Naive thymus-derived CD8-positive, alpha-beta T cell (primary cell): Measurements from ENCODE around the gene DCTPP1. TPM values are rescaled to one million over a fixed set of nuclear protein-coding genes. Genes with fewer than 3 reads are reported as not detected.
A peak's percentile ranks its signal among the peaks of the same experiment; 100 is the strongest.

Experiments
- ATAC-seq, 2 donors: fragments of 150-1000 bp; cut with Tn5 transposase in 1 of 2; sonication (Bioruptor Pico), chemical (Tn5 transposase) in 1 of 2; 1 replicate in 1 of 2; 2 replicates in 1 of 2; pipeline ENCODE4 v1.10.0; 2021; ENCODE audit warnings: mild to moderate bottlenecking in 2 of 2, moderate library complexity in 2 of 2
- POLR2A ChIA-PET: fragments of 350-600 bp; sonication (Branson Sonifier 250); formaldehyde crosslinking; loops from one replicate; lab custom pipeline; 2021; ENCODE audit warnings: antibody characterized with exemption; lab: Charles Lee
- DNase-seq, 10 donors: peaks; one replicate each; pipeline versions ENCODE4 v3.0.0 to v3.0.0-alpha.2; 2020 to 2022
- H3K27ac Mint-ChIP-seq, 10 donors: one replicate each; pipeline ENCODE4 v1.8.0; 2020 to 2022; ENCODE audit warnings: mild to moderate bottlenecking in 10 of 10, mixed read lengths in 10 of 10, moderate library complexity in 4 of 10, inconsistent platforms in 1 of 10
- H3K27me3 Mint-ChIP-seq, 5 donors: one replicate each; pipeline ENCODE4 v1.8.0; 2021 to 2022; ENCODE audit warnings: mixed read lengths in 5 of 5
- H3K36me3 Mint-ChIP-seq, 3 donors: one replicate each; pipeline ENCODE4 v1.8.0; 2020 to 2022; ENCODE audit warnings: mixed read lengths in 3 of 3, mild to moderate bottlenecking in 2 of 3, inconsistent platforms in 1 of 3
- H3K4me1 Mint-ChIP-seq, 4 donors: one replicate each; pipeline ENCODE4 v1.8.0; 2021 to 2022; ENCODE audit warnings: mixed read lengths in 4 of 4
- H3K4me3 Mint-ChIP-seq, 10 donors: one replicate each; pipeline ENCODE4 v1.8.0; 2020 to 2022; ENCODE audit warnings: mild to moderate bottlenecking in 10 of 10, mixed read lengths in 10 of 10, moderate library complexity in 6 of 10, inconsistent platforms in 1 of 10
- H3K9me3 Mint-ChIP-seq, 9 donors: one replicate each; pipeline ENCODE4 v1.8.0; 2020 to 2022; ENCODE audit warnings: mixed read lengths in 9 of 9, mild to moderate bottlenecking in 3 of 9, inconsistent platforms in 1 of 9, moderate library complexity in 1 of 9
- polyA plus RNA-seq, 3 donors: library from polyadenylated mRNA; unstranded; fragments of 300-500 nt; fragmentation: Illumina TruSeq; gene quantifications; one replicate each; pipeline ENCODE4 v1.2.3, GENCODE V29; 2021
- total RNA-seq, 8 experiments: library from RNA in 2 of 8; stranded (reverse) in 2 of 8; gene quantifications; one replicate each; pipeline ENCODE4 v1.2.3 and lab custom pipeline; 2021 to 2026

Gene DCTPP1
- total and polyA plus RNA-seq, 5 experiments from 2014 or later, result 15.2 to 79.6 (median 63.0) TPM

DNA sequence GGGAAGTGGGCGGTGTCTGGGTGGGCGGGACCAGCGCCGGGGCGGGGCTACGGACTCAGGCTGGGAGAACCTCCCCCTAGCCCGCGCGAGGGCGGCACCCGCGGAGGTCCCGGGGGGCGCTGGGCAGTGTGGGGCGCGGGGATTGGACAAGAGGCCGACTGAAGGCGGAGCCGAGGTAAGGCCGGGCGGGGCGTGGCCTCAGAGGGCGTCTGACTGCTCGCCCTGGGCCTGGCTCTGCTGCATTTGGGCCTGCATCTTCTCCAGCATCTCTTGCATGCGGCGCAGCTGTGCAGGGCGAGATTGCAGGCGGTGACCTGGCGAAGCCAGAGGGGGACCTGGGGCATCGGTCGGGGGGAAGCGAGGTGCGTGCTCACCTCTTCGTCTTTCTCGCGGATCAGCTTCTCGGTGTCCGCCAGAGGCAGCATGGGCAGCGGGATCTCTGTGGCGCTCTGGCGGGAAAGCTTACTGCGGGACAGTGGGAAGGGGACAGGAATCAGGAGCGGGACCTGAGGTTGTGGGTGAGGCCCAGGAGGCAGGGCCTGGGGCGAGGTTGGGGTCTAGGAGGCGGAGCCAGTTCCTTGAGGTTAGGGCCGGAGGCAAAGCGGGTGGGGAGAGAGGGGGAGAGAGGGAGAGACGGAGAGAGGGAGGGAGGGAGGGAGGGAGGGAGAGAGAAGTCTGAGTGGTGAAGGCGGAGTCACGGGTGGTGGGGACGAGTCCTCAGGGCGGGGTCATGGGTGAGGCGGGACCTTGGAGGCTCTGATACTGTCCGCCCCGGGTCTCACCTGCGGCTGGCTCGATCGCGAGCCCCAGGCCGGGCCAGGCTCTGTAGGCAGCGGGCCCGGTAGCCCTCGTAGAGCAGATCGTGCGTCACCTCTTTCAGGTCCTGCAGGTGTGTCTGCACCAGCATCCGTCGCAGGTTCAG is 51.3 kb downstream of the DCTPP1 start:
- POLR2A ChIA-PET, result interaction anchor here (0.5 to 8.4 kb wide), 40 partner anchors 8 to 707 kb away, joined by 3 to 166 read pairs (median 5); partner anchors contain the start of genes ALDOA, CD2BP2, CORO1A and CTF1
- Mint-ChIP-seq H3K36me3 (peaks cover 0 to 15% (median 6%) of the 10 kb centered on the region in 3 donors), H3K4me3 (peak overlapping the region; percentile 95 to 100 (median 98)), H3K4me1 (peaks cover 29 to 71% (median 67%) of the 10 kb centered on the region in 4 donors), H3K27ac (peak overlapping the region; percentile 99 to 100 (median 100)), H3K27me3 (no peaks in the 10 kb centered on the region), H3K9me3 (no peaks in the 10 kb centered on the region)
- peak; percentile 76 to 100 (median 99) for DNase-seq
- peak; percentile 74 to 79 for ATAC-seq

DNA sequence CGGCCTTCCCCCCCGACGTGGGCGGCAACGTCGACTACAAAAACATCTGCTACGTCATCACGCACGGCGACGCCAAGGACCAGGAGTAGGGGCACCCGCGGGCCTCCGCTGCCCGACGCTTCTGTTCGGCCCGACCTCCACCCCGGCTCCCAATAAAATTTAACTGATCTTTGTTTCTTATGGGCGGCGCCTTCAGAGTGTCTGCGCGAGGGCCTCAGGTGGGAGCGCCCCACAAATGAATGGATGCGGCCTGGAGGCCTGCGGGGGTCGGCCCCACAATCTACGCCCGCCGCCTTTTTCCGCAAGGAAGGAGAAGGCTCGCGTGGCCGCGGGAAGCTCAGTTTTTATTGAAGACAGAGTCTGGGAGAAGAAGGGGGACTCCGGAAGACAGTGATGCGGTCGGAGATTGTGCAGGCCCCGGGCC is 52.0 kb downstream of the DCTPP1 start:
- peaks cover 0 to 15% (median 6%) of the 10 kb centered on the region in 3 donors for H3K36me3 Mint-ChIP-seq
- no peaks in the 10 kb centered on the region for H3K27me3 Mint-ChIP-seq
- H3K4me3 Mint-ChIP-seq, result peak overlapping the region; percentile 95 to 100 (median 98)
- ATAC-seq, result peak; percentile 43 to 52
- H3K4me1 Mint-ChIP-seq, result peaks cover 30 to 65% (median 61%) of the 10 kb centered on the region in 4 donors
- peak; percentile 82 to 97 (median 92) for DNase-seq
- POLR2A ChIA-PET, result interaction anchor here (0.5 to 8.4 kb wide), 37 partner anchors 9 to 706 kb away, joined by 3 to 166 read pairs (median 5); partner anchors contain the start of genes ALDOA, CD2BP2, CORO1A and DCTPP1
- no peaks in the 10 kb centered on the region for H3K9me3 Mint-ChIP-seq
- H3K27ac Mint-ChIP-seq, result peak overlapping the region; percentile 99 to 100 (median 100)

DNA sequence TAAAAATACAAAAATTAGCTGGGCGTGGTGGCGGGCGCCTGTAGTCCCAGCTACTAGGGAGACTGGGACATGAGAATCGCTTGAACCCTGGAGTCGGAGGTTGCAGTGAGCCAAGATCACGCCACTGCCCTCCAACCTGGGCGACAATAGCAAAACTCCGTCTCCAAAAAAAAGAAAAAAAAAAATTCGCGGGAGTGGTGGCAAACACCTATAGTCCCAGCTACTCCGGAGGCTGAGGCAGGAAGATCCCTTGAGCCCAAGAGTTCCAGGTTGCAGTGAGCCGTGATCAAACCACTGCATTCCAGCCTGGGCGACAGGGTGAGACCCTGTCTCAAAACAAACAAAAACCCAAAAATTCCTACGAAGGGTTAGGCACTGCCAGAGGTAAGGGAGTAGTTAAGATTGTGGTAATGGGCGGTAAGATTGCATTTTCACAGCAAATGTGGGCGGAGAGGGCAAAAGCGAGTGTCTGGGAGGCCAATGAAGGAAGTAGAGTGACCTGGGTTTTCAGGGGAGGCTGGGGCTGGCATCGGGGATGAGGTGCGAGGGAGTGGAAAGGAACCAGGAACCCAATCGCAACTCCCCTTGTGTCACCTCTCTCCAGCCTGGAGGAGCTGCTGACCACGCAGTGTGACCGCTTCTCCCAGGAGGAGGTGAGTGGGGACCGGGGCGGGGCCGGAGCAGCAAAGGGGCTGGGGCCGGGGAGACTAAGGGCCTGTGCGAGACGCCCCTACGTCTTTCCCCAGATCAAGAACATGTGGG is 52.6 kb downstream of the DCTPP1 start:
- peaks cover 27 to 62% (median 57%) of the 10 kb centered on the region in 4 donors for H3K4me1 Mint-ChIP-seq
- ATAC-seq (peak; percentile 0 to 3), DNase-seq (no peak)
- H3K27me3 Mint-ChIP-seq, result no peaks in the 10 kb centered on the region
- H3K36me3 Mint-ChIP-seq, result peaks cover 0 to 15% (median 6%) of the 10 kb centered on the region in 3 donors
- H3K9me3 Mint-ChIP-seq, result no peaks in the 10 kb centered on the region
- H3K4me3 Mint-ChIP-seq, result peak overlapping the region; percentile 95 to 100 (median 98)
- H3K27ac Mint-ChIP-seq, result peak overlapping the region; percentile 99 to 100 (median 100)
- POLR2A ChIA-PET, result interaction anchor here (0.6 to 8.4 kb wide), 31 partner anchors 8 to 404 kb away, joined by 3 to 166 read pairs (median 5); partner anchors contain the start of genes ALDOA, CD2BP2, CORO1A and DCTPP1

DNA sequence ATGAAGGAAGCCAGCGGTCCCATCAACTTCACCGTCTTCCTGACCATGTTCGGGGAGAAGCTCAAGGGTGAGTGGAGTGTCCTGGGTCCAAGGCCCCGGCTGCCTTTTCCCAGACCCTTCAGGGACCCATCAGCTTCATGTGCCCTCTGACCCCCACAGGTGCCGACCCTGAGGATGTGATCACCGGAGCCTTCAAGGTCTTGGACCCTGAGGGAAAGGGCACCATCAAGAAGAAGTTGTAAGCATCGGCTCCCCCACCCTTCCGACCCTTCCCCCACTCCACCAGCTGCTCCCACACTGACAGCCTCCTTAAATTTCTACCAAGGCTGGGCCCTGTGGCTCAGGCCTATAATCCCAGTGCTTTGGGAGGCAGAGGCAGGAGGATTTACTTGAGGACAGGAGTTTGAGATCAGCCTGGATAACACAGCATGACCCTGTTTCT is 53.3 kb downstream of the DCTPP1 start:
- Mint-ChIP-seq H3K27me3 (no peaks in the 10 kb centered on the region), H3K27ac (peak overlapping the region; percentile 99 to 100 (median 100)), H3K4me1 (peaks cover 31 to 60% (median 58%) of the 10 kb centered on the region in 4 donors), H3K36me3 (peaks cover 0 to 15% (median 6%) of the 10 kb centered on the region in 3 donors), H3K4me3 (peak overlapping the region in 5 of 10 donors; percentile 2 to 100 (median 99)), H3K9me3 (no peaks in the 10 kb centered on the region)
- ATAC-seq (no peak), DNase-seq (no peak)
- POLR2A ChIA-PET, result interaction anchor here (0.6 to 8.4 kb wide), 10 partner anchors 12 to 372 kb away, joined by 3 to 166 read pairs (median 4); partner anchors contain the start of genes ALDOA, CORO1A, PHKG2 and ZNF48

DNA sequence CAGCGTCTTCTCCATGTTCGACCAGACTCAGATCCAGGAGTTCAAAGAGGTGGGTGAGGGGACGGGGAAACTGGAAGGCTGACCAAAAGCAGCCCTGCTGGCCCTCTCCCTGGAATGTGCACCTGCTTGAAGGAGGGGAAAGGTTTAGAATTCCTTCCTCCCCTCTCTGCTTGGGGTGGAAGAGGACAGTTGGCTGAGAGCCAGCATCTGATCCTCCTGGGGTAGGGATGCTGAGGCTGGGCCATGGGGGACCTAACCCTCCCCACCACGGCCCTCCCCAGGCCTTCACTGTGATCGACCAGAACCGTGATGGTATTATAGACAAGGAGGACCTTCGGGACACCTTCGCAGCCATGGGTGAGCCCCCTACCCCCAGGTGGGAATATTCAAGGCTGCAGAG is 54.0 kb downstream of the DCTPP1 start:
- H3K27me3 Mint-ChIP-seq, result no peaks in the 10 kb centered on the region
- DNase-seq (no peak), ATAC-seq (no peak)
- peaks cover 32 to 60% (median 57%) of the 10 kb centered on the region in 4 donors for H3K4me1 Mint-ChIP-seq
- H3K36me3 Mint-ChIP-seq, result peaks cover 0 to 15% (median 6%) of the 10 kb centered on the region in 3 donors
- peak overlapping the region; percentile 63 to 100 (median 100) for H3K27ac Mint-ChIP-seq
- peak overlapping the region in 3 of 10 donors; percentile 10 to 22 (median 20) for H3K4me3 Mint-ChIP-seq
- POLR2A ChIA-PET, result interaction anchor here (0.5 to 8.4 kb wide), 6 partner anchors 12 to 222 kb away, joined by 3 to 166 read pairs (median 18); partner anchors contain the start of genes CORO1A, ZNF48 and ZNF771
- H3K9me3 Mint-ChIP-seq, result no peaks in the 10 kb centered on the region

DNA sequence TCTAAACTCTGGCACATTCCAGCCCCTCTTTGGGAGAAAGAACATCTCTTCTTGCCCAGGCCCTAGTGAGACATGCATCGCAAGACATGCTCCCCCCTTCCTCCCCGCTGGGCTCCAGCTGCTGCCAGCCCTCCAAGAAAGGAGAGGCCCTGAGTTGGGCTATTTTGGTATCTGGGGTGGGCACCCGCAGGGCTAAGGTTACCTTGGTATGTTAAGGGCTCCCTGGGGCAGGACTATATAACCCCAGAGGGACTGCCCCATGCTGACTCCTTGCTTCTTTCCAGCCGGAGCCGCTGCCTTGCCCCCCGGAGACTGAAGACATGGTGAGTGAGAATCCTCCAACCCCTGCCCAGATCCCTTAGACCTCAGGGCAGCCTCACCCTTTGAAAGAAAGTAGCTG is 55.3 kb downstream of the DCTPP1 start, which contains the start of gene MYL11:
Gene MYL11 (plus strand): TSS at position 265 of the 400 bp plus-strand sequence. CDS start 56 bp downstream, at position 321.
- Mint-ChIP-seq H3K36me3 (peaks cover 0 to 10% (median 3%) of the 10 kb centered on the region in 3 donors), H3K4me1 (peaks cover 23 to 49% (median 44%) of the 10 kb centered on the region in 4 donors), H3K27ac (peak within 1 kb of the TSS; percentile 63 to 100 (median 99)), H3K9me3 (no peaks in the 10 kb centered on the region), H3K4me3 (peak within 1 kb of the TSS in 5 of 10 donors; percentile 8 to 49 (median 26)), H3K27me3 (no peaks in the 10 kb centered on the region)
- POLR2A ChIA-PET, result interaction anchor here (1.0 to 1.7 kb wide), 4 partner anchors 8 to 43 kb away, joined by 3 to 7 read pairs (median 4); partner anchors contain the start of genes SEPTIN1 and ZNF48
- DNase-seq, result no peak
- no peak for ATAC-seq

Other genes with a start within 250 kb of the DCTPP1 start
- 100 to 1,000 TPM; 881 to 897 TPM for gene CORO1A, start 246.4 kb downstream of the DCTPP1 start, total RNA-seq
- 1,000 to 10,000 TPM; 1,262 to 1,424 (median 1,364) TPM for gene CORO1A, start 246.4 kb downstream of the DCTPP1 start, polyA plus RNA-seq
- gene BOLA2B, start 236.4 kb downstream of the DCTPP1 start, total RNA-seq, result 10 to 100 TPM; 66.6 to 73.1 TPM
- gene BOLA2B, start 236.4 kb downstream of the DCTPP1 start, polyA plus RNA-seq, result 100 to 1,000 TPM; 225 to 251 (median 237) TPM
- gene SLX1A, start 236.2 kb downstream of the DCTPP1 start, total RNA-seq, result 10 to 100 TPM; 32.5 to 47.1 TPM
- 10 to 100 TPM; 35.6 to 60.2 (median 44.2) TPM for gene SLX1A, start 236.2 kb downstream of the DCTPP1 start, polyA plus RNA-seq
- 10 to 100 TPM; 26.9 to 29.4 TPM for gene SULT1A3, start 230.8 kb downstream of the DCTPP1 start, total RNA-seq
- 1 to 10 TPM in 1 of 3 donors, under 1 TPM in 1, not detected in 1; 0.47 to 1.3 TPM for gene SULT1A3, start 230.8 kb downstream of the DCTPP1 start, polyA plus RNA-seq
- gene NPIPB13, start 181.6 kb downstream of the DCTPP1 start, total RNA-seq, result 10 to 100 TPM; 30.8 to 40.8 TPM
- under 1 TPM; 0.22 to 0.59 (median 0.40) TPM for gene NPIPB13, start 181.6 kb downstream of the DCTPP1 start, polyA plus RNA-seq
- gene CD2BP2, start 74.7 kb downstream of the DCTPP1 start, total RNA-seq, result 10 to 100 TPM; 62.9 to 66.8 TPM
- gene CD2BP2, start 74.7 kb downstream of the DCTPP1 start, polyA plus RNA-seq, result 10 to 100 TPM; 20.6 to 21.9 (median 21.7) TPM
- gene TBC1D10B, start 59.5 kb downstream of the DCTPP1 start, total RNA-seq, result 10 to 100 TPM; 32.9 to 36.9 TPM
- 10 to 100 TPM in 1 of 3 donors, 1 to 10 TPM in 2; 6.6 to 10.5 (median 7.3) TPM for gene TBC1D10B, start 59.5 kb downstream of the DCTPP1 start, polyA plus RNA-seq
- 1 to 10 TPM in 1 of 2 experiments, not detected in 1; 1.9 TPM for gene MYL11, start 55.2 kb downstream of the DCTPP1 start, total RNA-seq
- gene MYL11, start 55.2 kb downstream of the DCTPP1 start, polyA plus RNA-seq, result 1 to 10 TPM in 2 of 3 donors, not detected in 1; 1.1 to 4.2 TPM
- 100 to 1,000 TPM; 216 to 222 TPM for gene SEPTIN1, start 47.5 kb downstream of the DCTPP1 start, total RNA-seq
- 100 to 1,000 TPM; 178 to 249 (median 242) TPM for gene SEPTIN1, start 47.5 kb downstream of the DCTPP1 start, polyA plus RNA-seq
- 10 to 100 TPM; 12.7 to 14.3 TPM for gene ZNF48, start 34.6 kb downstream of the DCTPP1 start, total RNA-seq
- 10 to 100 TPM in 1 of 3 donors, 1 to 10 TPM in 2; 6.1 to 11.7 (median 7.5) TPM for gene ZNF48, start 34.6 kb downstream of the DCTPP1 start, polyA plus RNA-seq
- gene ZNF771, start 22.4 kb downstream of the DCTPP1 start, total RNA-seq, result 1 to 10 TPM; 5.5 to 7.6 TPM
- gene ZNF771, start 22.4 kb downstream of the DCTPP1 start, polyA plus RNA-seq, result 1 to 10 TPM; 2.1 to 6.7 (median 3.8) TPM
- 10 to 100 TPM; 52.3 to 55.1 TPM for gene SEPHS2, start 15.8 kb upstream of the DCTPP1 start, total RNA-seq
- gene SEPHS2, start 15.8 kb upstream of the DCTPP1 start, polyA plus RNA-seq, result 10 to 100 TPM; 45.5 to 60.7 (median 55.0) TPM
- gene ITGAL, start 42.7 kb upstream of the DCTPP1 start, total RNA-seq, result 100 to 1,000 TPM; 334 to 339 TPM
- gene ITGAL, start 42.7 kb upstream of the DCTPP1 start, polyA plus RNA-seq, result 100 to 1,000 TPM; 121 to 157 (median 124) TPM
- 1 to 10 TPM; 8.3 to 8.5 TPM for gene ZNF768, start 96.5 kb upstream of the DCTPP1 start, total RNA-seq
- gene ZNF768, start 96.5 kb upstream of the DCTPP1 start, polyA plus RNA-seq, result 1 to 10 TPM; 1.1 to 2.1 (median 1.5) TPM
- 10 to 100 TPM; 21.8 to 21.9 TPM for gene ZNF747, start 104.8 kb upstream of the DCTPP1 start, total RNA-seq
- 10 to 100 TPM in 2 of 3 donors, 1 to 10 TPM in 1; 9.5 to 12.0 (median 11.4) TPM for gene ZNF747, start 104.8 kb upstream of the DCTPP1 start, polyA plus RNA-seq
- 10 to 100 TPM; 18.8 to 19.3 TPM for gene ZNF764, start 128.3 kb upstream of the DCTPP1 start, total RNA-seq
- gene ZNF764, start 128.3 kb upstream of the DCTPP1 start, polyA plus RNA-seq, result 1 to 10 TPM; 3.6 to 6.5 (median 4.0) TPM
- 10 to 100 TPM; 19.9 to 21.2 TPM for gene ZNF688, start 141.7 kb upstream of the DCTPP1 start, total RNA-seq
- 10 to 100 TPM; 21.2 to 22.0 (median 21.7) TPM for gene ZNF688, start 141.7 kb upstream of the DCTPP1 start, polyA plus RNA-seq
- gene ZNF785, start 155.7 kb upstream of the DCTPP1 start, total RNA-seq, result 10 to 100 TPM; 22.8 to 23.3 TPM
- gene ZNF785, start 155.7 kb upstream of the DCTPP1 start, polyA plus RNA-seq, result 1 to 10 TPM; 1.6 to 3.5 (median 3.4) TPM
- 10 to 100 TPM; 10.8 to 13.7 TPM for gene ZNF689, start 180.4 kb upstream of the DCTPP1 start, total RNA-seq
- gene ZNF689, start 180.4 kb upstream of the DCTPP1 start, polyA plus RNA-seq, result 10 to 100 TPM in 2 of 3 donors, 1 to 10 TPM in 1; 7.7 to 12.5 (median 11.0) TPM
- 10 to 100 TPM; 81.4 to 83.8 TPM for gene PRR14, start 220.9 kb upstream of the DCTPP1 start, total RNA-seq
- 10 to 100 TPM; 13.3 to 22.3 (median 15.3) TPM for gene PRR14, start 220.9 kb upstream of the DCTPP1 start, polyA plus RNA-seq
- 100 to 1,000 TPM; 208 to 221 TPM for gene FBRS, start 228.4 kb upstream of the DCTPP1 start, total RNA-seq
- 1 to 10 TPM; 3.2 to 8.0 (median 4.4) TPM for gene FBRS, start 228.4 kb upstream of the DCTPP1 start, polyA plus RNA-seq